ENCODE results near the gene BRIP1.
"Not testable (repeated sequence)": the region's sequence is repeated elsewhere in the genome, so short reads cannot be mapped to it uniquely, and the experiment has no call there.

BRIP1 gene

GRCh38 chr17:61878520-61878919, 15.2 kb upstream of the BRIP1 start:
- FAIRE-seq (no peak), DNase-seq (ENCODE audit: insufficient read length, low spot score) (no peak)
- TF ChIP-seq POLR2A (IDR thresholded peaks at IDR 0.05; ENCODE audit: low read depth, low read length) = no peak

DNA sequence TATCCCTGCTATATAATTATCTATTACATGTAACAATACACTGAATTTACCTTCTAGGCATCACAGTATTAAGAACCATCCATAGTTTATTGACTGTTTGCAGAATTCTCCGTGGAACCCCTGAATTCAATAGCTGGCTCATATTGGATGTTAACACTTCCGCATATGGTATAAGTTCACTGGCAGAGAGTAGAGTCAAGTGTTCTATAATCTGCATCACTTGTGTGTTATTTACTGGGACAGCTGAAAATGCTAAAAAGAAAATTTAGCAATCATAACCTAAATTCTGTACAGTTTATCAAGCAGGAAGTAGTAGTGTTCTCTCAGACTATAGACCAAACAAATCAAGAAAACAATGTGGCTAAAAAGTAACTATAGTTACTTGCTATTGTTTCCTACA, 14.5 kb upstream of the BRIP1 start:
- DNase-seq (ENCODE audit: insufficient read length, low spot score) = no peak
- TF ChIP-seq POLR2A (IDR thresholded peaks at IDR 0.05; ENCODE audit: low read depth, low read length) = no peak
- peak; percentile 43 for FAIRE-seq

DNA sequence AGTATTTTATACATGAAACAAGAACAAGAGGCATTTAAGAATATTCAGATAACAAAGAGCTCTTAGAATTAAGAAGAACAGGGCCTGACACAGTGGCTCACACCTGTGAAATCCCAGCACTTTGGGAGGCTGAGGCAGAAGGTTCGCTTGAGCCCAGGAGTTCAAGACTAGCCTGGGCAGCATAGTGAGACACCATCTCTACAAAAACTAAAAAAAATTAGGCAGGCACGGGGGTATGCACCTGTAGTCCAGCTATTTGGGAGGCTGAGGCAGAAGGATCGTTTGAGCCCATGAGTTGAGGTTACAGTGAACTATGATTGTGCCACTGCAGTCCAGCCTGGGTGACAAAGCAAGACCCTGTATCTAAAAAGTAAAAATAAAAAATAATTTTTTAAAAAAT, 12.5 kb upstream of the BRIP1 start:
- TF ChIP-seq POLR2A (IDR thresholded peaks at IDR 0.05; ENCODE audit: low read depth, low read length) = no peak
- FAIRE-seq (no peak), DNase-seq (ENCODE audit: insufficient read length, low spot score) (no peak)

- TF ChIP-seq POLR2A (IDR thresholded peaks at IDR 0.05; ENCODE audit: low read depth, low read length) = no peak
- no peak for FAIRE-seq
- DNase-seq (ENCODE audit: insufficient read length, low spot score) = no peak
Measured at GRCh38 chr17:61875285-61875684, 12.0 kb upstream of the BRIP1 start.

DNA sequence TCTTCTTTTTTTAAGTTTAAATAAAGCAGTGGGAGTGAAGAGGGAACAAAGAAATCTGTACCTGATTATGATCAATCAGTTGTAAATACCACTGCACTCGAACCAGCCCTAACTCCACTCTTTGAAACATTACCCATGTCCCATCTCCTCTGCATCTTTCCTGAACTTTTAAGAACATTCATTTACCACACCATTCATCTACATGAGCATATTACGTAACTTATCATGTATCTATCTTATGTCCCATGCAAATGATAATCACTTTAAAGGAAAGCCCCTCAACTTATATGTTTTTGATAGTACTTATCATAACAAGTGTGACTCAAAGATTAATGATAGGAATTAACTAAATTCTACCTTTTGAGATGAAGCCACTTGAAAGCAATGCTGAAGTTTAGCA, 10.7 kb upstream of the BRIP1 start:
- no peak for FAIRE-seq
- TF ChIP-seq POLR2A (IDR thresholded peaks at IDR 0.05; ENCODE audit: low read depth, low read length) = no peak
- DNase-seq (ENCODE audit: insufficient read length, low spot score) = no peak

- peak; percentile 23 for FAIRE-seq
- no peak for DNase-seq (ENCODE audit: insufficient read length, low spot score)
- TF ChIP-seq POLR2A (IDR thresholded peaks at IDR 0.05; ENCODE audit: low read depth, low read length) = no peak
Measured at GRCh38 chr17:61872099-61872498, 8.8 kb upstream of the BRIP1 start.

DNA sequence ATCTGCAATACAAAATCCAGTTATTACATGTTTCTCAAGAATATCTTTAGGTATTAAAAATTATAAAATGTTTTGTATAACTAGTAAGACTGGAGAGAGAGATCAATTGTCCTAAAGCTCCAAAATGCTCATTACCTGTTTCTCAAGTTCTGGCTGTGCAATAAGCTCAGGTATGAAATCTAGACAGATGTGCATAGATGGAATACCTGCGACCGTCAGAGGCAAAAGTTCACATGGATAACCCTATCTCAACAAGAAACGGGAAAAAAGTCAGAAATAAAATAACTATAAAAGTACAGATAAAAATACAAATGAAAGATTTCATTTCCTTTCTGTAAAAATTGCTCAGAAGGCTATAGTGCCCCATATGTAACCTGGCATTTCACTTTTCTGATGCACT, 5.8 kb upstream of the BRIP1 start:
- FAIRE-seq = no peak
- TF ChIP-seq POLR2A (IDR thresholded peaks at IDR 0.05; ENCODE audit: low read depth, low read length) = no peak
- no peak for DNase-seq (ENCODE audit: insufficient read length, low spot score)

DNA sequence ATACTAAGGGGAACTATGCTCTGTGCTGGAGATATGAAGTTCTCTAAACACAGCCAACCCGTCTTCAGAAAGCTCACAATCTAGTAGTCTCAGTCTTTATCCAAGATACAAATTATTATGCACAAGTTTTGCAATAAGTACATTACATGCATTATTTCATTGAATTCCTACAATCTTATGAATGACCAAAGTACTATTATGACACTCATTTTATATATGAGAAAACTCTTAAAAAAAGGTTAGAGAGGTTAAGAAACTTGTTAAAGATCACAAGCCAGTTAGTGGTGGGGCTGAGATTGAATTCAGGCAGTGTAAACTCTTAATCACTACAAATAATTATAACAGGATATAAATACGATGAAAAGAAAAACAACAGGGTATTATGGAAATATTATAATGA, 4.7 kb upstream of the BRIP1 start:
- no peak for DNase-seq (ENCODE audit: insufficient read length, low spot score)
- FAIRE-seq = no peak
- TF ChIP-seq POLR2A (IDR thresholded peaks at IDR 0.05; ENCODE audit: low read depth, low read length) = no peak

- no peak for TF ChIP-seq POLR2A (IDR thresholded peaks at IDR 0.05; ENCODE audit: low read depth, low read length)
- FAIRE-seq (no peak), DNase-seq (ENCODE audit: insufficient read length, low spot score) (no peak)
Measured at GRCh38 chr17:61867033-61867432, 3.7 kb upstream of the BRIP1 start.

DNA sequence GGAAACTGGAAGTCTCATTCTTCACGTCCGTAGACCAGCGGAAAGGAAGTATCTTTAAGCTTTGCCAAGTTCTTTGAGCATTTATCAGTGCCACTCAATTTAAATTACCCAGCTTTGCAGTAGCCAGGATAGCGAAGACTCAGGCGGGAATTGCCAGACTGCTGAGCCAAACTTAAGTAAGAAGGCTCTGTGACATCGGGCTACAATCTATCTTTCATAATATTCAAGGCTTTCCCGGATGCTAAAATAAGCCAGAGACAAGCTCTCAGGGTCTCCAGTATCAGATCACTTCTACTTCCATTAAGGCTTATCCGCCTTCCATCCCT, 436 bp upstream of the BRIP1 start:
- FAIRE-seq (no peak), DNase-seq (ENCODE audit: insufficient read length, low spot score) (peak; percentile 7)
- no peak for TF ChIP-seq POLR2A (IDR thresholded peaks at IDR 0.05; ENCODE audit: low read depth, low read length)

- DNase-seq (ENCODE audit: insufficient read length, low spot score) = no peak
- peak; percentile 11 for FAIRE-seq
- no peak for TF ChIP-seq POLR2A (IDR thresholded peaks at IDR 0.05; ENCODE audit: low read depth, low read length)
Measured at GRCh38 chr17:61862105-61862574, 1.2 kb downstream of the BRIP1 start.

- FAIRE-seq; DNase-seq (ENCODE audit: insufficient read length, low spot score): not testable (repeated sequence)
Measured at GRCh38 chr17:61860397-61860796, 2.9 kb downstream of the BRIP1 start.

GRCh38 chr17:61856035-61856434, 7.3 kb downstream of the BRIP1 start:
- TF ChIP-seq POLR2A (IDR thresholded peaks at IDR 0.05; ENCODE audit: low read depth, low read length) = no peak
- DNase-seq (ENCODE audit: insufficient read length, low spot score) = no peak
- FAIRE-seq = peak; percentile 79

GRCh38 chr17:61852857-61853256, 10.5 kb downstream of the BRIP1 start:
- no peak for DNase-seq (ENCODE audit: insufficient read length, low spot score)
- FAIRE-seq = peak; percentile 60
- no peak for TF ChIP-seq POLR2A (IDR thresholded peaks at IDR 0.05; ENCODE audit: low read depth, low read length)

GRCh38 chr17:61849674-61850073, 13.7 kb downstream of the BRIP1 start:
- no peak for TF ChIP-seq POLR2A (IDR thresholded peaks at IDR 0.05; ENCODE audit: low read depth, low read length)
- DNase-seq (ENCODE audit: insufficient read length, low spot score) = no peak
- peak; percentile 81 for FAIRE-seq

- DNase-seq (ENCODE audit: insufficient read length, low spot score) (no peak), FAIRE-seq (peak; percentile 61)
- TF ChIP-seq POLR2A (IDR thresholded peaks at IDR 0.05; ENCODE audit: low read depth, low read length) = no peak
Measured at GRCh38 chr17:61848896-61849295, 14.4 kb downstream of the BRIP1 start.

Measured in H54 (cell line).